ENCODE measurements around the gene DHRS12. TPM values are rescaled to one million over a fixed set of nuclear protein-coding genes. Genes with fewer than 3 reads are reported as not detected.

DHRS12 gene
- total RNA-seq, 1 experiment from 2014 or later, result 2.8 TPM

GRCh38 chr13:51811046-51811445 is 7.1 kb upstream of the DHRS12 start:
- DNase-seq (ENCODE audit: low read depth), result no peak

GRCh38 chr13:51808811-51809210 is 4.8 kb upstream of the DHRS12 start:
- DNase-seq (ENCODE audit: low read depth), result no peak

- DNase-seq (ENCODE audit: low read depth), result no peak
These were observed 3.1 kb upstream of the DHRS12 start for GRCh38 chr13:51807041-51807440.

GRCh38 chr13:51806566-51806965 is 2.6 kb upstream of the DHRS12 start:
- peak; percentile 15 for DNase-seq (ENCODE audit: low read depth)

- no peak for DNase-seq (ENCODE audit: low read depth)
These were observed 2.0 kb upstream of the DHRS12 start for GRCh38 chr13:51805925-51806324.

GRCh38 chr13:51805313-51805712 is 1.4 kb upstream of the DHRS12 start:
- no peak for DNase-seq (ENCODE audit: low read depth)

- DNase-seq (ENCODE audit: low read depth), result no peak
These were observed 571 bp upstream of the DHRS12 start for GRCh38 chr13:51804295-51805172.

- DNase-seq (ENCODE audit: low read depth), result no peak
These were observed 1.1 kb downstream of the DHRS12 start for GRCh38 chr13:51802631-51803418.

- no peak for DNase-seq (ENCODE audit: low read depth)
These were observed 2.3 kb downstream of the DHRS12 start for GRCh38 chr13:51801631-51802099.

GRCh38 chr13:51800486-51800885 is 3.5 kb downstream of the DHRS12 start:
- no peak for DNase-seq (ENCODE audit: low read depth)

GRCh38 chr13:51799261-51799660 is 4.7 kb downstream of the DHRS12 start:
- no peak for DNase-seq (ENCODE audit: low read depth)

- DNase-seq (ENCODE audit: low read depth), result peak; percentile 32
These were observed 6.1 kb downstream of the DHRS12 start for GRCh38 chr13:51797664-51798488.

GRCh38 chr13:51796546-51796945 is 7.4 kb downstream of the DHRS12 start:
- DNase-seq (ENCODE audit: low read depth), result no peak

GRCh38 chr13:51795419-51795818 is 8.5 kb downstream of the DHRS12 start:
- no peak for DNase-seq (ENCODE audit: low read depth)

- DNase-seq (ENCODE audit: low read depth), result no peak
These were observed 9.0 kb downstream of the DHRS12 start for GRCh38 chr13:51794964-51795363.

GRCh38 chr13:51793570-51794271 is 10.2 kb downstream of the DHRS12 start:
- peak; percentile 79 for DNase-seq (ENCODE audit: low read depth)

- DNase-seq (ENCODE audit: low read depth), result no peak
These were observed 17.3 kb downstream of the DHRS12 start for GRCh38 chr13:51786425-51787265.

- no peak for DNase-seq (ENCODE audit: low read depth)
These were observed 18.1 kb downstream of the DHRS12 start for GRCh38 chr13:51785712-51786424.

- DNase-seq (ENCODE audit: low read depth), result no peak
These were observed 19.9 kb downstream of the DHRS12 start for GRCh38 chr13:51784097-51784496.

All from RPMI7951 (cell line).